Measurements from ENCODE around the gene OR8B12. TPM values are rescaled to one million over a fixed set of nuclear protein-coding genes. Genes with fewer than 3 reads are reported as not detected.

OR8B12 gene
- total RNA-seq, 1 experiment from 2014 or later, result not detected

DNA sequence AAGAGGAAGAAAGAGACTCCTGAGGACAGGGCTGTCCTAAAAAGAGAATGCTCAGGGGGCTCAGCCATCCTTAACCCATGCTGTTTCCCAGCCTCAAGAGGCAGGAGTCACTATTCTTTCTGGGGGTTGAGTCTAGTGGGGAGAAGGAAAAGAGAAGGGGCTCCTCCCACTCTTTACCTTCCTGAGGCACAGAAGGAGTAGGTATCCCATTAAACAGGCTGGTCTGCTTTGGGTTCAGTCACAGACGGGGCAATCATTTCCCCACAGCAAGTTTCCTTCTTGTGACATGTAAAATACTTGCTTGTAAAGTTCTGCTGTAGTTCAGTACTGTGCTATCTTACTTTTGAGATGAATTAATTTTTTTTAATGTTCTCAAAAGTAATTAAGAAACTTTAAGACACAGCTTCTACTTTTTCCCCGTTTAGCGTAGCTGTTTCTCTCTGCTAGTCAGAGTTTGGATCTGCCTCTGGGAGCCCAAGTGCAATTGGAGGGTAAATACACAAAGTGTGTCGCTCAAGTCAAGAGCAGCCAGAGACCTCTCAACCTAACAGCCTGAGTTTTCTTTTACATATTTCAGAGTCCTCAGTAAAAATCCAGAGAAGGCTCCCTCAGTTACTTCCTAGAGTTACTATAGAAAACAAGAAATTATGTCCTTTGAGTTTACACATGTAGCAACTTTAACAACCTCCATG, 41.4 kb upstream of the OR8B12 start:
- ChIA-PET CTCF (interaction anchor here (0.6 to 6.2 kb wide), 20 partner anchors 8 to 1620 kb away, joined by 3 to 87 read pairs (median 5); partner anchors contain the start of gene OR8B4), POLR2A (no interaction called here)
- intact Hi-C loops (cut with micrococcal nuclease), result loop anchor here (10.0 kb wide), 1 partner anchor 520 kb away; no protein-coding TSS in a partner anchor
- Mint-ChIP-seq H3K9me3 (ENCODE audit: unreplicated experiment) (no peaks in the 10 kb centered on the region), H3K4me3 (ENCODE audit: unreplicated experiment) (no peak overlapping the region), H3K4me1 (ENCODE audit: insufficient read depth, unreplicated experiment) (no peaks in the 10 kb centered on the region), H3K27ac (ENCODE audit: low read depth, unreplicated experiment) (no peak overlapping the region), H3K27me3 (ENCODE audit: insufficient read depth, unreplicated experiment) (peaks cover 76% of the 10 kb centered on the region), H3K36me3 (ENCODE audit: insufficient read depth, unreplicated experiment) (no peaks in the 10 kb centered on the region)
- no peak for DNase-seq (ENCODE audit: unreplicated experiment)
- BruUV-seq (replicated peaks), result no TSS peak
- TF ChIP-seq, protein P1, sequence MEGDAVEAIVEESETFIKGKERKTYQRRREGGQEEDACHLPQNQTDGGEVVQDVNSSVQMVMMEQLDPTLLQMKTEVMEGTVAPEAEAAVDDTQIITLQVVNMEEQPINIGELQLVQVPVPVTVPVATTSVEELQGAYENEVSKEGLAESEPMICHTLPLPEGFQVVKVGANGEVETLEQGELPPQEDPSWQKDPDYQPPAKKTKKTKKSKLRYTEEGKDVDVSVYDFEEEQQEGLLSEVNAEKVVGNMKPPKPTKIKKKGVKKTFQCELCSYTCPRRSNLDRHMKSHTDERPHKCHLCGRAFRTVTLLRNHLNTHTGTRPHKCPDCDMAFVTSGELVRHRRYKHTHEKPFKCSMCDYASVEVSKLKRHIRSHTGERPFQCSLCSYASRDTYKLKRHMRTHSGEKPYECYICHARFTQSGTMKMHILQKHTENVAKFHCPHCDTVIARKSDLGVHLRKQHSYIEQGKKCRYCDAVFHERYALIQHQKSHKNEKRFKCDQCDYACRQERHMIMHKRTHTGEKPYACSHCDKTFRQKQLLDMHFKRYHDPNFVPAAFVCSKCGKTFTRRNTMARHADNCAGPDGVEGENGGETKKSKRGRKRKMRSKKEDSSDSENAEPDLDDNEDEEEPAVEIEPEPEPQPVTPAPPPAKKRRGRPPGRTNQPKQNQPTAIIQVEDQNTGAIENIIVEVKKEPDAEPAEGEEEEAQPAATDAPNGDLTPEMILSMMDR (IDR thresholded peaks at IDR 0.05; ENCODE audit: unreplicated experiment), result no peak

DNA sequence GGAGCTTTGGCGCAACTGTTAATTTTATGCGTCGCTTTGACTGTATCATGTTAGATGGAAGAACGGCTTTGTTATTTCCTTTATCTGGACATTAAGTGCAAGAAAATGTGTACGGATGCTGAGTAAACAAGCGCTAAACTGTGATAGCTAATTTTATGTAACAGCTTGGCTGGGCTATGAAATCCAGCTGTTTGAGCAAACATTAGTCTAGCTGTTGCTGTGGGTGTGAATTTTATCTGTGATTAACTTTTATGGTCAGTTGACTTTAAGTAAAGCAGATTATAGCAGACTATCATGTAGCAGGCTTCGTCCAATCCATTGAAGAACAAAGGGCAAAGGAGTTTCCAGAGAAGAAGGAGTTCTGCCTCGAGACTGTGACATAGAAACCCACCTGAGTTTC, 40.3 kb upstream of the OR8B12 start:
- Mint-ChIP-seq H3K9me3 (ENCODE audit: unreplicated experiment) (no peaks in the 10 kb centered on the region), H3K27me3 (ENCODE audit: insufficient read depth, unreplicated experiment) (peaks cover 70% of the 10 kb centered on the region), H3K27ac (ENCODE audit: low read depth, unreplicated experiment) (no peak overlapping the region), H3K36me3 (ENCODE audit: insufficient read depth, unreplicated experiment) (no peaks in the 10 kb centered on the region), H3K4me3 (ENCODE audit: unreplicated experiment) (no peak overlapping the region), H3K4me1 (ENCODE audit: insufficient read depth, unreplicated experiment) (no peaks in the 10 kb centered on the region)
- ChIA-PET CTCF (interaction anchor here (0.5 to 6.2 kb wide), 6 partner anchors 11 to 182 kb away, joined by 3 to 87 read pairs (median 4); no protein-coding TSS in a partner anchor), POLR2A (no interaction called here)
- TF ChIP-seq, protein P1 (IDR thresholded peaks at IDR 0.05; ENCODE audit: unreplicated experiment), result no peak
- intact Hi-C loops (cut with micrococcal nuclease), result loop anchor here (10.0 kb wide), 1 partner anchor 519 kb away; no protein-coding TSS in a partner anchor
- no TSS peak for BruUV-seq (replicated peaks)
- no peak for DNase-seq (ENCODE audit: unreplicated experiment)

DNA sequence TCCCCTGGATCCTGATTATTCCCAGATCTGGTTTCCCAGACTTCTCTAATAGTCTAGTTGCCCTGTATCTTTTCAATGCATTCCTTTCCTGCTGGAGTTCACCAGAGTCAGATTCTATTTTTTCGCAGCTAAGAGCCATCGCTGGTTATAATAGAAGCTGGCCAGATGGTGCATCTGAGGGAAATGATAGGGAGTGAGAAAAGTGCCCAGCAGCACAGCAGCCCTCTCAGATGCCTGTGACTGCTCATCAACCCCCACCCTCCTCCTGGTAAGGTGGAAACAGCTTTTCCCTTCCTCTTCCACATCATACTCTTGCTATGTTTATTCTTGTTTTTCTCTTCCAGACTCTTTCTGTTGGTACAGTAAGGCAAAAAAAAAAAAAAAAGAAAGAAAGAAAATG, 39.1 kb upstream of the OR8B12 start:
- Mint-ChIP-seq H3K4me1 (ENCODE audit: insufficient read depth, unreplicated experiment) (no peaks in the 10 kb centered on the region), H3K36me3 (ENCODE audit: insufficient read depth, unreplicated experiment) (no peaks in the 10 kb centered on the region), H3K4me3 (ENCODE audit: unreplicated experiment) (no peak overlapping the region), H3K9me3 (ENCODE audit: unreplicated experiment) (no peaks in the 10 kb centered on the region), H3K27ac (ENCODE audit: low read depth, unreplicated experiment) (no peak overlapping the region), H3K27me3 (ENCODE audit: insufficient read depth, unreplicated experiment) (peaks cover 73% of the 10 kb centered on the region)
- POLR2A ChIA-PET, result no interaction called here
- CTCF ChIA-PET, result interaction anchor here (0.6 to 6.2 kb wide), 4 partner anchors 168 to 1550 kb away, joined by 3 to 87 read pairs (median 4); no protein-coding TSS in a partner anchor
- TF ChIP-seq, protein P1 (IDR thresholded peaks at IDR 0.05; ENCODE audit: unreplicated experiment), result no peak
- BruUV-seq (replicated peaks), result no TSS peak
- DNase-seq (ENCODE audit: unreplicated experiment), result no peak
- intact Hi-C loops (cut with micrococcal nuclease), result loop anchor here (10.0 kb wide), 1 partner anchor 518 kb away; no protein-coding TSS in a partner anchor

DNA sequence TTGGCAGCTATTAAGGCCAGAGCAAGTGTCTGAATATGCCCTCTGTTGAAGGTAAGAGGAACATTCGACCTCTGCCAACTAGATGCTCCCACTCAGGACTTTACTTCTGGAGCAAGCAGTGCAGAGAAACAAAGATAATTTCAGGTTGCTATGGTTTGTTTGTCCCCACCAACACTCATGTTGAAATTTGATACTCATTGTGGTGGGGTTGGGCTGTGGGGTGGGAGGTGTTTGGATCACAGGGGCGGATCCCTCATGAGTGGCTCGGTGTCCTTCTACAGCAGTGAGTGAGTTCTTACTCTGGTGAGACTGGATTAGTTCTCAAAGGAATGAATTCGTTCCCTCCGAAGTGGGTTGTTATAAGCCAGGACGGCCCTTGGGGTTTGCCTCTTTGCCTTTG, 38.4 kb upstream of the OR8B12 start:
- no peak for DNase-seq (ENCODE audit: unreplicated experiment)
- Mint-ChIP-seq H3K27ac (ENCODE audit: low read depth, unreplicated experiment) (no peak overlapping the region), H3K4me3 (ENCODE audit: unreplicated experiment) (no peak overlapping the region), H3K36me3 (ENCODE audit: insufficient read depth, unreplicated experiment) (no peaks in the 10 kb centered on the region), H3K4me1 (ENCODE audit: insufficient read depth, unreplicated experiment) (no peaks in the 10 kb centered on the region), H3K9me3 (ENCODE audit: unreplicated experiment) (no peaks in the 10 kb centered on the region), H3K27me3 (ENCODE audit: insufficient read depth, unreplicated experiment) (peaks cover 73% of the 10 kb centered on the region)
- ChIA-PET POLR2A (no interaction called here), CTCF (interaction anchor here (6.2 kb wide), 1 partner anchor 167 kb away, joined by 87 read pairs; no protein-coding TSS in a partner anchor)
- BruUV-seq (replicated peaks), result no TSS peak
- intact Hi-C loops (cut with micrococcal nuclease), result loop anchor here (10.0 kb wide), 1 partner anchor 517 kb away; no protein-coding TSS in a partner anchor
- TF ChIP-seq, protein P1 (IDR thresholded peaks at IDR 0.05; ENCODE audit: unreplicated experiment), result no peak
